HG02885 (cell line): ENCODE results near the gene SNED1.
"Not testable (repeated sequence)": the region's sequence is repeated elsewhere in the genome, so short reads cannot be mapped to it uniquely, and the experiment has no call there.

Experiments
- ATAC-seq: cut with Tn5 transposase; IDR thresholded peaks from one replicate; pipeline ENCODE4 v1.9.1; 2021; ENCODE audit warnings: mild to moderate bottlenecking; ENCODE audit not compliant: unreplicated experiment, poor library complexity

The SNED1 gene

GRCh38 chr2:241096979-241097378 is 98.6 kb downstream of the SNED1 start:
- peak; percentile 58 for ATAC-seq

- ATAC-seq: no peak
Measured at GRCh38 chr2:241099246-241099645, 100.8 kb downstream of the SNED1 start.

- ATAC-seq: peak; percentile 90
Measured at GRCh38 chr2:241102239-241102803, 103.9 kb downstream of the SNED1 start, which contains the start of gene MTERF4. TSS of gene MTERF4 (minus strand) at chr2:241102287. CDS start at chr2:241102273, 14 bp downstream.

GRCh38 chr2:241103176-241103595 is 104.8 kb downstream of the SNED1 start:
- ATAC-seq: no peak

GRCh38 chr2:241104611-241105010 is 106.2 kb downstream of the SNED1 start:
- not testable (repeated sequence) for ATAC-seq

GRCh38 chr2:241105641-241106040 is 107.2 kb downstream of the SNED1 start:
- ATAC-seq: no peak

- no peak for ATAC-seq
Measured at GRCh38 chr2:241107031-241107783, 108.8 kb downstream of the SNED1 start.

GRCh38 chr2:241108271-241109209 is 110.1 kb downstream of the SNED1 start:
- ATAC-seq: no peak

- ATAC-seq: no peak
Measured at GRCh38 chr2:241109210-241110088, 111.0 kb downstream of the SNED1 start.

- ATAC-seq: peak; percentile 19
Measured at GRCh38 chr2:241110089-241110606, 111.7 kb downstream of the SNED1 start.

GRCh38 chr2:241110607-241111439 is 112.4 kb downstream of the SNED1 start:
- peak; percentile 31 for ATAC-seq

GRCh38 chr2:241111440-241111805 is 113.0 kb downstream of the SNED1 start:
- ATAC-seq: peak; percentile 39

GRCh38 chr2:241112046-241112445 is 113.6 kb downstream of the SNED1 start:
- no peak for ATAC-seq

GRCh38 chr2:241112592-241112991 is 114.2 kb downstream of the SNED1 start:
- no peak for ATAC-seq

GRCh38 chr2:241114836-241115235 is 116.4 kb downstream of the SNED1 start:
- ATAC-seq: no peak

GRCh38 chr2:241115361-241115760 is 116.9 kb downstream of the SNED1 start:
- ATAC-seq: no peak

GRCh38 chr2:241116606-241117560 is 118.5 kb downstream of the SNED1 start:
- ATAC-seq: no peak
